ENCODE results near the gene PANX1. TPM values are rescaled to one million over a fixed set of nuclear protein-coding genes. Genes with fewer than 3 reads are reported as not detected.

The PANX1 gene
- total RNA-seq, 1 experiment from 2014 or later: 49.8 TPM

DNA sequence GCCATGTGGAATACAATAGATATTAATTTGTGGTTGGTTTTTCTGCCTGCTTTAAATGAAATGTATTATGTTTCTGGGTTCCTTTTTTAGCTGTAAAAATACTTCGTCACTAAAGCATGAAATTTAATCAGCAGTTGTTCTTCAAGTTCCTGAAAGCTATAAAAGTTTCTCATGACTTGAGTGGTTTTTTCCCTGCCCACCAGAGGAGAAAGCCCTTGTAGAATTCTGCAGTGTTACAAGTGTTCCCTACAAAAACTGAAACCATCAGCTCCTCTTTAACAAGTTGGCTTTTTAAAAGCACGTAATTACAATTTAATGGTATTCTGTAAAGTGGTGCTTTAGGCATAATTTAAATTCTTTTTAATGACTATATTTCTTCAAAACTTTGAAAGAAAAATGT, 56.2 kb downstream of the PANX1 start:
- DNase-seq (ENCODE audit: low read depth): no peak

DNA sequence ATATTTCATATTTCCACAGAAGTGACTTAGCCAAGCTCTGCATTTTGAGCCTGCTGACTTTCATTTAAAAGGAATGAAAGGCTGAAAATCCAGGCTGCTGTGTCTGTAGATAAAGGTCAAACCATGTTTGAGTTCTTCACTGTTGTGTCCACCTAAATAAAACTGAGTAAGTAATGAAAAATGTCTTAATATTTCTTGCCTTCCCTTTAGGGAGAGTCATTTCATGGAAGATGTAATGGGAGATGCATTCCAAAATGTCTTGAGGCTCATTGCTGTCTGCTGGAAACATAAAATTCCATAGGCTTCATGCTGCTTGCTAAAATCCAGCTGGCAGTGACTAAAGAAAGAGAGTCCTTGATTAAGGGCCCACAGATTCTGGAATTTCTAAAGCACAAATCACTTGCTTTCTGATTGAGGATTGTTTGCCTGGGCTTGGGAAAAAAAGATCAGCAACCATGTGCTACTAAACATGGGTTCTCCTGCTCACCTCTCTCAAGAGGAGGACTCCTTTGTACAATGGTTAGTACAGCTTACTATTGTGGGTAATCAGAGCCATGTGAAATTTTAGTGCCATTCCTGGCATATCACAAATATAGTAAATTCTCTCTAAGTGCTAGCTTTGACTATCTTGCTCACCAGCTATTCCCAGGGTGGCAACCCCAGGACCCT, 56.9 kb downstream of the PANX1 start:
- no peak for DNase-seq (ENCODE audit: low read depth)

GRCh38 chr11:94186342-94187203, 57.9 kb downstream of the PANX1 start:
- DNase-seq (ENCODE audit: low read depth): no peak

GRCh38 chr11:94193288-94193687, 64.6 kb downstream of the PANX1 start:
- DNase-seq (ENCODE audit: low read depth): peak; percentile 88

- peak; percentile 80 for DNase-seq (ENCODE audit: low read depth)
Observed at GRCh38 chr11:94194712-94195111, 66.1 kb downstream of the PANX1 start.

- peak; percentile 47 for DNase-seq (ENCODE audit: low read depth)
Observed at GRCh38 chr11:94196363-94196762, 67.7 kb downstream of the PANX1 start.

DNA sequence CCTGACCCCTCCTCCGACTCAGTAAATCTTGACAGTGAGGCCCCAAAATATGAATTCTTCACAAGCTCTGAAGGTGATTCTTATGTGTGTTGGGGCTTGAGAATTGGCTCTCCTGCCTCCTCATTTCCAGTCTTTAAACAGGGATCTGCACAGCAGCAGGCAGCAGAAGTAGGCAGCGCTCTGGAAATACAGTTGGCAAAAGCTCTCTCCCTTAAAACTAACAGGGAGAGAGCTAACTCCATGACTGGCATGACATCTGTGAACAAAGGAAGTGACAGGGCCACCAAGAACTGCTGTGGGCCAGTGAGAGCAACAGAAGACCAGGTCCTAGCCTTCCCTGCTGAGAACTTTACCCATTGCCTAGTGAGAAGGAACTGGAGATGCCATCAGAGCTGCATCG, 70.1 kb downstream of the PANX1 start:
- DNase-seq (ENCODE audit: low read depth): no peak

GRCh38 chr11:94199136-94200130, 70.8 kb downstream of the PANX1 start:
- peak; percentile 21 for DNase-seq (ENCODE audit: low read depth)

GRCh38 chr11:94201004-94201465, 72.4 kb downstream of the PANX1 start:
- DNase-seq (ENCODE audit: low read depth): peak; percentile 64

- DNase-seq (ENCODE audit: low read depth): no peak
Observed at GRCh38 chr11:94203070-94203469, 74.4 kb downstream of the PANX1 start.

DNA sequence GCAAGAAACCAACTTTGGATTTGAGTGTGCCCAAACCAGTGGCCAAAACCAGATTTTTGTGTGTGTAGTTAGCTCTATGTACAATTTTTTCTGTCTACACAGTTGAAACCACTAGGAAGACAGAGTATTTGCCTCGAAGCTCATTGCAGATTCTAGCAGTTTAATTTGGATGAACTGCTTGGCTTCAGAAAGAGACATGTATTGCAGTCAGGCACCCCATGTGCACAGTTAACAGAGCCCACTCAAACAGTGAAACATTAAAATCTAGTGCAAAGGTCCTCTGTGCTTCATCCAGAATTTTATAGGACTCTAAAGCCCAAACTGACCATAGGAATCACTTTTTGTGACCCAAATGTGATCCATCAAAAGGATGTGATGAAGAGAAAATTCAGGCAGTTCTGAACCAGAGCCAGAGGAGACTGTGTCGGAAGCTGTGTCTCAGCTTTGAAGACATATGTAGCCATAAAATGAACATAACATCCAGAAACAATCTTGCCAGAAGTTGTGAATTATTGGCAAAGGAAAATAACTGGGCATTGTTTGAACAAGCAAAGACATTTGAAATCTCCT, 82.7 kb downstream of the PANX1 start:
- DNase-seq (ENCODE audit: low read depth): no peak

DNA sequence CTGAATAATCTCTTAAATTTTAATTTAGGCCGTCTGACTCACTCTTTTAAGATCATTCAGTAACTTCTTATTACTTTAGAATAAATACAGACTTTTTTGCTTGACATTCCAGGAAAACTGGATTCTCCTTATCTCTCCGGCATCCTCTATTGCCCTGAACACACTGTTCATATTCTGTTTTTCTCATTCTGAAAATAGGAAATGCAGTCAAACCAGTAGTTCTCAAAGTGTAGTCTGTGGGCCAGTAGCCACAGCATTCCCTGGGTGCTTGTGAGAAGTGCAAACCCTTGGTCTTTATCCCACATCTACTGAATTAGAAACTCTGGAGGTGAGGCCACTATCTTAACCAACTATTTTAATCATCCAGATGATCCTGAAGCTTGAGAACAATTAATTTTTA, 84.3 kb downstream of the PANX1 start:
- no peak for DNase-seq (ENCODE audit: low read depth)

- DNase-seq (ENCODE audit: low read depth): no peak
Observed at GRCh38 chr11:94217705-94218104, 89.1 kb downstream of the PANX1 start.

- no peak for DNase-seq (ENCODE audit: low read depth)
Observed at GRCh38 chr11:94218372-94218771, 89.7 kb downstream of the PANX1 start.

GRCh38 chr11:94219771-94220170, 91.1 kb downstream of the PANX1 start:
- DNase-seq (ENCODE audit: low read depth): no peak

DNA sequence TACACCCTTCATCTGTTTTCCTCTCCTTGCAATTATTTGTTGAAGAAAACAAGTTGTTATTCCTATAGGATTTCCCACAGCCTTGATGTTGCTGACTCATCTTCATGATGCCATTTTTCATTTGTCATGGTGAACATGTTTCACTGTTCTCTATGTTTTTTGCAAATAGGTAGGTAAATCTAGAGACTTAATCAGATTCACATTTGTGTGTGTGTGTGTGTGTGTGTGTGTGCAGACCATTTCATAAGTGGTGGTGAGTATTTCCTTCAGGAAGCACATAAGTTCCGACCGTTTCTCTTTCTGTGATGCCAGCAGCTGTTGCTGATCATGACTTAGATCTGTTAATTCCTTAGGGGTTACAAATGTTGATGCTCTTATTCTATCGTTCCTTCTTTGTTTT, 95.4 kb downstream of the PANX1 start:
- DNase-seq (ENCODE audit: low read depth): no peak

Other genes starting within 250 kb of the PANX1 start
- 1.0 and 1.2 TPM in 2 replicates for gene HEPHL1, start 107.5 kb upstream of the PANX1 start, total RNA-seq (2014; rRNA removed; shearing (Covaris generic))
- gene IZUMO1R, start 175.7 kb downstream of the PANX1 start, total RNA-seq (2014; rRNA removed; shearing (Covaris generic)): not detected in 2 replicates

Data from M059J (cell line).